Stimulated activated CD8-positive, alpha-beta memory T cell treated with anti-CD3 and anti-CD28 coated beads, Interleukin-4, amount 100 ng/mL, for 24 hours (primary cell): ENCODE results near the gene DYSF.
"Not testable (repeated sequence)": the region's sequence is repeated elsewhere in the genome, so short reads cannot be mapped to it uniquely, and the experiment has no call there.

Source experiments
- DNase-seq: peaks from one replicate; pipeline ENCODE4 v3.0.0-alpha.2; 2020; ENCODE audit warnings: low read depth

DYSF gene

GRCh38 chr2:71658256-71658655 is 204.9 kb downstream of the DYSF start:
- not testable (repeated sequence) for DNase-seq

- DNase-seq = no peak
Observed at GRCh38 chr2:71658771-71659170, 205.4 kb downstream of the DYSF start.

GRCh38 chr2:71659868-71660518 is 206.6 kb downstream of the DYSF start:
- DNase-seq = no peak

GRCh38 chr2:71661782-71662181 is 208.4 kb downstream of the DYSF start:
- DNase-seq = no peak

GRCh38 chr2:71662665-71663394 is 209.5 kb downstream of the DYSF start:
- DNase-seq = no peak

GRCh38 chr2:71664161-71664560 is 210.8 kb downstream of the DYSF start:
- no peak for DNase-seq

GRCh38 chr2:71665168-71666093 is 212.1 kb downstream of the DYSF start:
- DNase-seq = no peak

GRCh38 chr2:71666094-71666474 is 212.7 kb downstream of the DYSF start:
- DNase-seq = no peak

- no peak for DNase-seq
Observed at GRCh38 chr2:71667256-71668182, 214.2 kb downstream of the DYSF start.

GRCh38 chr2:71668326-71669057 is 215.1 kb downstream of the DYSF start:
- DNase-seq = no peak

GRCh38 chr2:71669058-71669456 is 215.7 kb downstream of the DYSF start:
- no peak for DNase-seq

DNA sequence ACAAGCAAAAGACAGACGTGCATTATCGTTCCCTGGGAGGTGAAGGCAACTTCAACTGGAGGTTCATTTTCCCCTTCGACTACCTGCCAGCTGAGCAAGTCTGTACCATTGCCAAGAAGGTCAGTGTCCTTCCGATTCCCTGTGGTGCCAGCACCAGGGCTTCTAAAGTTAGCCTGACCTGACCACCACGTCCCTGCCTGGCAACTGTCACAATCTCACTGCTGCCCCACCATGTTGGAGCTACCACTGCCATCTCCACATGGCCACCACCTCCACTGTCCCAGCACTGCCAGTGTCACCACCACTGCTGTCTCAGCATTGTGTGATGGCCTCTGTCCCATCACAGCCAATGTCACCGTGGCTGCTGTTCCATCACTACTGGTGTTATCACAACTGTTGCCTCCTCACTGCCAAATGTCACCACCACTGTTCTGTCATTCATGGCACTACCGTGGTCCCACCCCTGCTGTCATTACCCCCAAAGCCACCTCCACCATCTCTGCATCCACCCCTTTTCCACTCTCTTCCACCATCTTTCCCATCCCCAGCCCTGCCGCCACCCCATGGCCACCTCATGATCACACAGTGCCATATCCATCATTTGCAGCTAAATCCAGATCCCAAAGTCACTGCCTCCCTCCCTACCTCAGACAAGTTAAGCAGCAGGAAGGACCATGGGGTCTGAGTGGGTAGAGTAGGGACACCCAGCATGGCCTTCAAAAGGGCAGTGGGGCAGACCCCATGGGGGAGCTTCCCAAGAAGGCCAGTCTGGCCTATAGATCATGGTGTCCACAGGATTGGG is 216.5 kb downstream of the DYSF start:
- DNase-seq = no peak

- DNase-seq = no peak
Observed at GRCh38 chr2:71670430-71670795, 217.1 kb downstream of the DYSF start.

DNA sequence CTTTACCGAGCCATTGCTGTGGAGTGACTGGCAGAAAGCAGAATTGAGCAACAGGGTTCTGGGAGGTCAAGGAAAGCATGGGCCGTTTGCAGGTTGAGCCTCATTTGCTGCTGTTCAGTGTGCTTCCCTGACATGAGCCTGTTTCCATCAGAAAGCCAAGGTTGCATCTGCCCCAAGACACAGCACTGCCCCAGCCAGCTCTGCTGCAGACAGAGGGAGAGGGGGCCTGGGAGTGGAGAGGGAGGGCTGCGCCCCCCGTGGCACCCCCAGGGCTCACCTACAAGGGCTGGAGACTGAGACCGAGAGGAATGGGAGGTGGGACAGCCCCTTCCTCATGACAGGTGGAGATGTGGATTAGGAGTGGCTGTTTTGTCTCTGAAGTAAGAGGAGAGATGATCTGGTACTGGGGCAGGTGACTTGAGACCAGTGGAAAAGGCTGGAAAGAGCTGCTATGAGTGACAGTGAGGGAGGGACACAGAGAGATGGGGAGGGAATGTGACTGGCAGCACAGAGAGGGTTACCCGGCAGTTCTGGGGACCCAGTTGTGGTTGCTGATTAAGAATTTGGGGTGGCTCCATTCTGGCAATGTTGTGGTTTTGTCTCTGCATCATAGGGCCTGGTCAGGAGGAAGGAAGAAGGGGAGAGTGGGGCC is 218.0 kb downstream of the DYSF start:
- no peak for DNase-seq

DNA sequence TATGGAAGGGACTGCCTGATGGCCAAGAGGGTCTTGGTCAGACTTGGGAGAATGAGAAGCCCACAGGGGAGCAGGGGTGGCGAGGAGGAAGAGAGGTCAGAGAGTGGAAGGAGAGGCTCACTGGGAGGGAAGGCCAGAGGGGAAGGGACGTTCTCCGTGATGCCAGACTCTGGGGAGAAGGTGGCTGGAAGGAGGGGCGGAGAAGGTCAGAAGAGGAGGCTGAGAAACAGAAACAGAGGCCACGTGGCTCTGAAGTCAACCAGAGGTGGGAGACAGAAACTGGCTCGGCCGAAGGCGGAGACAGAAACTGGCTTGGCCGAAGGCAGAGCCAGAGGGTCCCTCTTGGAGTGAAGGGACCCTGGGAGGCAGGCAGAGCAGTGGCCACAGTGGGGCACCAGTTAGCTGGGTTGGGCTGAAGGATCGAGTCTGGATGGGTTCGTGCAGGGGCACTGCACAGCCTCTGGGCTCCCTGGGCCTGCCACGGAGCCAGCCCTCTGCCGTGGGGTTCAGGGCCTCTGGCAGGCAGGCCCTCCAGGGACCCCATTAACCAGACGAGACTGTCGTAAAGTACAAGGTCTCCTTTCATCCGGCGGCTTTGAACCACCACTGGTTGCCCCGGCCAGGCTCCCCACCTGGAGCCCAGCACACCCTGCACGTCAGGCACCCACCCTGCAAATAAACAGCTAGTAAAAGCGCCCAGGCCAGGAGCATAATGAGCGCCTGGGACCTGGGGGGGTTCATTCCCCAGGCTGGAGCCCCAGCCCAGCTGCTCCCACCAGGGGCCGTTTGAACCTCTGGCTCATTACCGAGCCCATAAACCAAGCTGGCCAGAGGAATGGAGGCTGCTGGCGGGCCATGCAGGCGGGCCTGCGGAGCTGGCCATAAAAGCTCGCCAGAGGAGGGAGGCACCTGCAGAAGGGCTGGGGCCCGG is 218.8 kb downstream of the DYSF start:
- DNase-seq = no peak

DNA sequence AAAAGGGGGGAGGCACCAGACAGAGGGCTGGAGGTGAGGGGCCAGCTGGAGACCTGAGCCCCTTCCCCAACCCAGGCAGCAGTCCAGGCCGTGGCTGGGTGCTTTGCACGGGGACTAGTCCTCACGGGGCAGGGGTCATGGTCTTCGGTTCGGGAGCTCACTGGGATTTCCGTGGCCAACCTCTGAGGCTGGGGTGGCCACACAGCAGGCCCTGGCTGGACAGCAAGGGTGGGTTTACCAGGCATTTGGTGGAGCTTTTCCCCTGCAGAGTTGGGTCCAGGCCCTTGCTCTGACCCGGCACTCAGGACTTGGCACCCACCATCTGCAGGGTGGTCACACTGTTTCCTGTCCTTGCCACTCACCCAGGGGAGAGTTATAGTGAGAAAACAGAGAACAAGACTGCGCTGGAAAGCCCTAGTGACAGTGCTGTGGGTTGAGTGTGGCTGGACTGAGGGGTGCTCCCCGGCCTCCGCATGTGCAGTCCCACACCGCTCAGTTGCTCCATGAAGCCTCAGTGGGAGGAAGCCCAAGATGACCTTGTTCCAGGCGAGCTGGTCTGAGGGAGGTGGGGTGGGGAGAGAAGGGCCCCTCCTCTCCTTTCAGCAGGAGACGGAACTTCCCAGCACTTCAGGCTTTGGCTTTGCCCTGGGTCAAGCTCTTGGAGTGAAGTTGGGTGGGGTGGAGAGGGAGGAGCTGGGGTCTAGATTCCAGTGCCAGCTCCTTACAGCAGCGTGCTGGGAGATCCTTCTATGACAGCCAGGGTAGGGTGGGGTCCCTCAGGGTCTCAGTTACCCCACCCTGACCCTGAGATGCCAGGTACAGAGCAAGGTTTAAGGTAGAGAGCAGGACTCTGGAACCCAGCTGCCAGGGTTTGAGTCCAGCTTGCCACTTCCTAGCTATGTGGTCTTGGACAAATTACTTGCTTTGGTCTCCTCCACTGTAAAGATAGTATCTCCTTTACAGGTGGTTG is 219.8 kb downstream of the DYSF start:
- DNase-seq = no peak

GRCh38 chr2:71674158-71674851 is 220.9 kb downstream of the DYSF start:
- no peak for DNase-seq
